Tibial artery (tissue), 4 donors: ENCODE measurements around the gene RBM22.

Experiments
- DNase-seq, 2 donors: peaks; one replicate each; pipeline ENCODE4 v3.0.0-alpha.2; 2019
- H3K27ac ChIP-seq, 2 donors: fragments of 200-600 bp; sonication (generic) in 1 of 2; 1 replicate in 1 of 2; 2 replicates in 1 of 2; pipeline ENCODE4 v1.5.1; 2018 to 2019; ENCODE audit warnings: mild to moderate bottlenecking in 1 of 2
- H3K27me3 ChIP-seq, 2 donors: fragments of 200-600 bp; sonication (generic) in 1 of 2; one replicate each; pipeline versions ENCODE4 v1.5.1 to v1.6.0; 2016 to 2019
- H3K36me3 ChIP-seq, 3 donors: fragments of 200-600 bp; sonication (generic) in 2 of 3; one replicate each; pipeline ENCODE4 v1.5.1; 2016 to 2019; ENCODE audit warnings: mild to moderate bottlenecking in 2 of 3
- H3K4me1 ChIP-seq, 4 donors: fragments of 200-600 bp; sonication (generic) in 2 of 4; 1 replicate in 3 of 4; 2 replicates in 1 of 4; pipeline ENCODE4 v1.5.1; 2016 to 2019
- H3K4me3 ChIP-seq, 2 donors: fragments of 200-600 bp; sonication (generic) in 1 of 2; 1 replicate in 1 of 2; 2 replicates in 1 of 2; pipeline ENCODE4 v1.5.1; 2018 to 2019; ENCODE audit warnings: mild to moderate bottlenecking in 2 of 2
- H3K9me3 ChIP-seq, 3 donors: fragments of 200-600 bp; sonication (generic) in 1 of 3; one replicate each; pipeline ENCODE4 v1.5.1; 2016 to 2019
- intact Hi-C: fragments of 100-400 bp; cut with DNase I; formaldehyde crosslinking; loops from one replicate; pipeline ENCODE4 v1.15.0; 2023; ENCODE audit warnings: low total_unique reads
- TF ChIP-seq, protein P1 (sequence below), 2 experiments: fragments of 200-600 bp in 1 of 2; fragments of 450-650 bp in 1 of 2; IDR thresholded peaks; one replicate each; pipeline ENCODE4 v1.5.1; 2017 to 2019; ENCODE audit warnings: antibody characterized with exemption in 2 of 2, mild to moderate bottlenecking in 1 of 2, moderate library complexity in 1 of 2

Gene RBM22

DNA sequence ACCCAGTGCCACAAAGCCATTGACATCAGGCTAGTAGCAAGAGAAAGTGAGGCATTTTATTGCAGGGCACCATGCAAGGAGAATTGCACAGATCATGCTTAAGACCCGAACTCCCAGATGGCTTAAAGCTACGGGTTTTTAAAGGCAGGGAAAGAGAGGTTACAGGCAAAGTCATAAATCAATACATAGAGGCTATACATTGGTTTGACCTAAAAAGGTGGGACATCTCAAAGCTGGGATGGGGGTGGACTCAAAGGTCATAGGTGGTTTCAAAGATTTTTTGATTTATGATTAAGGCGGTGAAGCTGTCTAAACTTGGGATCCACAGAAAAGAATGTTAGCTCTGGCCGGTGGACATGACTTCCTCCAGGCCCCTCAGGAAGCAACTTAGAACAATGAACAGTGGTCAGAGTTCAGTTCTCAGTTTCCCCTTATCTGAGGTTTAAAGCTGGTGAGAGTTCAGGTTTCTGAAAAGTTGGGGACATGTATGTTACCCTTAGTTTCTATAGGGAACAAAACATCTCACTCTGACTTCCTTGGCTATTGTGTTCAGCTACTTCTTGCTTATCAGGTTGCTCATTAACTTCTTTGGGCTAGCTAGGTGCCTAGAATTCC, 6.0 kb upstream of the RBM22 start:
- Histone ChIP-seq H3K27ac (no peak overlapping the region), H3K9me3 (no peaks in the 10 kb centered on the region), H3K4me1 (no peaks in the 10 kb centered on the region), H3K27me3 (no peaks in the 10 kb centered on the region), H3K36me3 (peaks cover 25 to 40% (median 34%) of the 10 kb centered on the region in 3 donors), H3K4me3 (no peak overlapping the region)
- DNase-seq, result no peak
- TF ChIP-seq, protein P1, sequence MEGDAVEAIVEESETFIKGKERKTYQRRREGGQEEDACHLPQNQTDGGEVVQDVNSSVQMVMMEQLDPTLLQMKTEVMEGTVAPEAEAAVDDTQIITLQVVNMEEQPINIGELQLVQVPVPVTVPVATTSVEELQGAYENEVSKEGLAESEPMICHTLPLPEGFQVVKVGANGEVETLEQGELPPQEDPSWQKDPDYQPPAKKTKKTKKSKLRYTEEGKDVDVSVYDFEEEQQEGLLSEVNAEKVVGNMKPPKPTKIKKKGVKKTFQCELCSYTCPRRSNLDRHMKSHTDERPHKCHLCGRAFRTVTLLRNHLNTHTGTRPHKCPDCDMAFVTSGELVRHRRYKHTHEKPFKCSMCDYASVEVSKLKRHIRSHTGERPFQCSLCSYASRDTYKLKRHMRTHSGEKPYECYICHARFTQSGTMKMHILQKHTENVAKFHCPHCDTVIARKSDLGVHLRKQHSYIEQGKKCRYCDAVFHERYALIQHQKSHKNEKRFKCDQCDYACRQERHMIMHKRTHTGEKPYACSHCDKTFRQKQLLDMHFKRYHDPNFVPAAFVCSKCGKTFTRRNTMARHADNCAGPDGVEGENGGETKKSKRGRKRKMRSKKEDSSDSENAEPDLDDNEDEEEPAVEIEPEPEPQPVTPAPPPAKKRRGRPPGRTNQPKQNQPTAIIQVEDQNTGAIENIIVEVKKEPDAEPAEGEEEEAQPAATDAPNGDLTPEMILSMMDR (IDR thresholded peaks at IDR 0.05), result no peak
- intact Hi-C loops, result no loop called here

DNA sequence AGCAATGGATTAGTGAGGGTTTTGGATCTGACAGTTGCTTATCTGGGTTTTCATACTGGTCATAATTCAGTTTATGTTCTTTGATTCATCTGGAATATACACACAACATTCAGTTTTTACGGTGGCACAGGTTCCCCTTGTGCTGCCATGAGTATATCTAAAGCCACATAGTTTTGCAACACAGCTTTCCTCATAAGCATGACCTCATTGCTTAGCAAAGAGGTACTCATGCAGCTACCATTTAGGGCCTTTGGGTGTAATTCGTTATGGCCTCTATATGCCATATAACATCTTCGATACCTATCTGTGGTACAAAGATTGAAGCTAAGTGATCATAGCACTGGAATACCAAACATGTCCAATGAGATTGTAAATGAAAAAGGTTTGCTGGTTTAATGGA, 2.9 kb upstream of the RBM22 start:
- Histone ChIP-seq H3K9me3 (no peaks in the 10 kb centered on the region), H3K27me3 (no peaks in the 10 kb centered on the region), H3K36me3 (peaks cover 0 to 11% (median 4%) of the 10 kb centered on the region in 3 donors), H3K4me3 (no peak overlapping the region), H3K27ac (no peak overlapping the region), H3K4me1 (peaks cover 0 to 12% (median 11%) of the 10 kb centered on the region in 4 donors)
- intact Hi-C loops, result no loop called here
- TF ChIP-seq, protein P1 (IDR thresholded peaks at IDR 0.05), result no peak
- DNase-seq, result no peak

DNA sequence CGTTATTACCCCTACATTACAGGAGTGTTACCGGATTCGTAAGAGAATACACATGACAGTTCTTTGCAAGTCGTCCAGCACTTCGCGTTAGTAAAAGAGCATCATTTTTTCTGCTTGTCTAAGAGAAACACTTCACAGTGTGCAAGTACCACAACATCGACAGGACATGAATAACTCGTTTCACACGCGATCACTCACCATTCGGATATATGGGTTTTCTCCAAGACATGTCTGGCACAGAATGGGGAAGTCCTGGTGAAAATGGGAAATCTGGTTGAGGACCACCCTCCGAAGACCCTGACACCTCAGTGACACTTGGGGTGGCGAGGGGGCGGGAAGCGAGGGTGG, 642 bp downstream of the RBM22 start:
- DNase-seq, result no peak
- TF ChIP-seq, protein P1 (IDR thresholded peaks at IDR 0.05), result no peak

DNA sequence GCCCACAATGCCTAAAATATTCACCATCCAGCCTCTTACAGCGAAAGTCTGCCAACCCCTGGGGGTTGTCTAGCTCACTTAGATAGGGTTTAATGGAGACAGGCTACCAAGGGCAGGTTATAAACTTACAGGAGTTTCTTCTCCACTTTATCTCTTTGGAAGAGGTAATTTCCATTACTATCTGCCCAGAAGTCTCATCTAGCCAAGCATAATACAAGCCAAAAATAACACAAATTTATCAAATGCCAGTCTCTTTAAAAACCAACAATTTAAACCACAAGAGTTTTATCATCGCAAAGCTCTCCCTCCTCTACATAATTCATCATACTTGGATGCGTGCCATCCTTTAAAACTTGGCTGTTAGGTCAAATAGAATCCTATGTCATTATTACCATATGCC, 6.2 kb downstream of the RBM22 start:
- Histone ChIP-seq H3K4me1 (peaks cover 0 to 6% (median 5%) of the 10 kb centered on the region in 4 donors), H3K27ac (no peak overlapping the region), H3K36me3 (peaks cover 84 to 91% (median 85%) of the 10 kb centered on the region in 3 donors), H3K9me3 (no peaks in the 10 kb centered on the region), H3K4me3 (no peak overlapping the region), H3K27me3 (no peaks in the 10 kb centered on the region)
- intact Hi-C loops, result no loop called here
- TF ChIP-seq, protein P1 (IDR thresholded peaks at IDR 0.05), result no peak
- DNase-seq, result no peak

More for the DNA sequence above, 642 bp downstream of the RBM22 start:
- Histone ChIP-seq H3K4me1 (peaks cover 0 to 12% (median 11%) of the 10 kb centered on the region in 4 donors), H3K4me3 (peak overlapping the region; percentile 91 to 100), H3K36me3 (peaks cover 35 to 38% (median 36%) of the 10 kb centered on the region in 3 donors), H3K27me3 (no peaks in the 10 kb centered on the region), H3K27ac (peak overlapping the region; percentile 96 to 99), H3K9me3 (no peaks in the 10 kb centered on the region)
- intact Hi-C loops, result no loop called here

DNA sequence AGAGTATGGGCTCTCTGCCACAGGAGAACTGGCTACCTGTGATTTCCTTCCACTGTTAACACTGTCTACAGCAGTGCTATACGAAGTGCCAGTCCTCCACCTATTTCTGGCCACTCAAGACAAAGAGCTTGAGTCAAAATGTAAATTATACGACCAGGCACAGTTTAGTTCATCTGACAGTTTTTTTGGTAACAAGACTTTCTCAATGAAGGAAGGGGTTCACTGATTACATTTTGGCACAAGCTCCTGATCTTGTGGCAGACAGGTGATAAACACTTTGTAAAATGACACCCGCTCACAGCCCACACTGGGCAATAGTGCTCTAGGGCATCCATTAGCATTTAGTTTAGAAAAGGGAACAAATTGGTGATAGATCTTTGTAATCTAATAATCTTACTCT, 8.6 kb downstream of the RBM22 start:
- Histone ChIP-seq H3K9me3 (no peaks in the 10 kb centered on the region), H3K4me3 (no peak overlapping the region), H3K4me1 (no peaks in the 10 kb centered on the region), H3K27ac (no peak overlapping the region), H3K27me3 (no peaks in the 10 kb centered on the region), H3K36me3 (peaks cover 69 to 83% (median 69%) of the 10 kb centered on the region in 3 donors)
- TF ChIP-seq, protein P1 (IDR thresholded peaks at IDR 0.05), result no peak
- intact Hi-C loops, result no loop called here
- DNase-seq, result no peak
